ENCODE results near the gene RCOR3.

The RCOR3 gene

GRCh38 chr1:211361202-211361601 lies 102.0 kb downstream of the RCOR3 start:
- H3K27ac ChIP-seq, result no peak overlapping the region
- TF ChIP-seq ZFX (IDR thresholded peaks at IDR 0.05) (no peak), CTCF (conservative IDR thresholded peaks at IDR 0.05) (no peak)

Measured in C4-2B (cell line).